DMS 273 (cell line): Measurements from ENCODE around the gene CHRM5.
"Not testable (repeated sequence)": the region's sequence is repeated elsewhere in the genome, so short reads cannot be mapped to it uniquely, and the experiment has no call there.

Experiments used
- DNase-seq: peaks from one replicate; lab custom pipeline; 2025; ENCODE audit not compliant: unreplicated experiment; lab: John Stamatoyannopoulos, UW

Gene CHRM5

GRCh38 chr15:33987444-33987843, 19.1 kb downstream of the CHRM5 start:
- DNase-seq, result no peak

GRCh38 chr15:33988384-33988783, 20.1 kb downstream of the CHRM5 start:
- DNase-seq, result no peak

GRCh38 chr15:33994005-33994615, 25.8 kb downstream of the CHRM5 start:
- DNase-seq, result peak; percentile 41

GRCh38 chr15:33995666-33996065, 27.4 kb downstream of the CHRM5 start:
- not testable (repeated sequence) for DNase-seq

GRCh38 chr15:34001536-34001935, 33.2 kb downstream of the CHRM5 start:
- no peak for DNase-seq

GRCh38 chr15:34006381-34006780, 38.1 kb downstream of the CHRM5 start:
- DNase-seq, result no peak

- no peak for DNase-seq
These were observed 41.4 kb downstream of the CHRM5 start for GRCh38 chr15:34009656-34010055.

- DNase-seq, result no peak
These were observed 42.6 kb downstream of the CHRM5 start for GRCh38 chr15:34010921-34011320.

- no peak for DNase-seq
These were observed 43.2 kb downstream of the CHRM5 start for GRCh38 chr15:34011481-34011880.

- DNase-seq, result no peak
These were observed 44.2 kb downstream of the CHRM5 start for GRCh38 chr15:34012461-34013028.

- DNase-seq, result no peak
These were observed 45.4 kb downstream of the CHRM5 start for GRCh38 chr15:34013746-34014145.

- DNase-seq, result peak; percentile 7
These were observed 46.3 kb downstream of the CHRM5 start for GRCh38 chr15:34014556-34014955.

GRCh38 chr15:34018021-34018645, 49.8 kb downstream of the CHRM5 start:
- no peak for DNase-seq

GRCh38 chr15:34018738-34019137, 50.4 kb downstream of the CHRM5 start:
- not testable (repeated sequence) for DNase-seq

GRCh38 chr15:34019369-34019990, 51.2 kb downstream of the CHRM5 start:
- DNase-seq, result no peak

GRCh38 chr15:34023907-34024306, 55.6 kb downstream of the CHRM5 start:
- DNase-seq, result no peak

- no peak for DNase-seq
These were observed 57.0 kb downstream of the CHRM5 start for GRCh38 chr15:34025252-34025651.

- no peak for DNase-seq
These were observed 59.3 kb downstream of the CHRM5 start for GRCh38 chr15:34027606-34028005.

GRCh38 chr15:34031987-34032760, 63.9 kb downstream of the CHRM5 start:
- DNase-seq, result no peak

GRCh38 chr15:34038023-34038870, 70.0 kb downstream of the CHRM5 start:
- DNase-seq, result peak; percentile 87
